K562 (cell line): ENCODE results near the gene RETSAT. TPM values are rescaled to one million over a fixed set of nuclear protein-coding genes. Genes with fewer than 3 reads are reported as not detected.
A peak's percentile ranks its signal among the peaks of the same experiment; 100 is the strongest.

Experiments
- ETV6 ChIP-seq, 3 experiments: fragments of 150-350 bp in 1 of 3; sonication (generic) in 1 of 3; formaldehyde crosslinking in 1 of 3; IDR thresholded peaks; 2 replicates each; pipeline versions ENCODE4 v1.6.1 to v1.8.0; 2014 to 2022; ENCODE audit warnings: borderline replicate concordance in 2 of 3, low read depth in 2 of 3, antibody characterized with exemption in 1 of 3, low read length in 1 of 3, mild to moderate bottlenecking in 1 of 3, missing genetic modification reagents in 1 of 3
- ID3 ChIP-seq, 2 experiments: fragments of 250-450 bp in 1 of 2; fragments of 450-650 bp in 1 of 2; sonication (Bioruptor Pico) in 1 of 2; IDR thresholded peaks; 2 replicates each; pipeline versions ENCODE4 v1.6.1 to v1.8.0; 2016 to 2021; ENCODE audit warnings: mild to moderate bottlenecking in 2 of 2, moderate library complexity in 2 of 2, missing compliant biosample characterization in 1 of 2, missing genetic modification characterization in 1 of 2
- JUND ChIP-seq, 2 experiments: IDR thresholded peaks; 2 replicates in 1 of 2; 3 replicates in 1 of 2; pipeline ENCODE4 v1.6.1; 2011; ENCODE audit warnings: borderline replicate concordance in 2 of 2, low read depth in 2 of 2, low read length in 2 of 2, improper control_type of control experiment in 1 of 2, missing biosample characterization in 1 of 2, missing genetic modification characterization in 1 of 2, missing genetic modification reagents in 1 of 2
- SMARCE1 ChIP-seq: fragments of 450-650 bp; IDR thresholded peaks from 2 replicates; pipeline ENCODE4 v1.7.1; 2016; ENCODE audit warnings: mild to moderate bottlenecking
- TAL1 ChIP-seq: fragments of 450-650 bp; IDR thresholded peaks from 2 replicates; pipeline ENCODE4 v1.6.1; 2016; ENCODE audit warnings: mild to moderate bottlenecking
- TCF3 ChIP-seq: sonication (generic); formaldehyde crosslinking; IDR thresholded peaks from 2 replicates; pipeline ENCODE4 v1.4.0; 2020; ENCODE audit warnings: mild to moderate bottlenecking, missing genetic modification reagents
- YY1 ChIP-seq, 3 experiments: IDR thresholded peaks; 2 replicates each; pipeline ENCODE4 v1.6.1; 2011; ENCODE audit warnings: low read length in 2 of 3, mild to moderate bottlenecking in 2 of 3, moderate library complexity in 2 of 3, borderline replicate concordance in 1 of 3, control low read depth in 1 of 3, low read depth in 1 of 3; ENCODE audit not compliant: insufficient read depth in 3 of 3, insufficient replicate concordance in 2 of 3, control insufficient read depth in 1 of 3, insufficient read length in 1 of 3; ENCODE audit errors: extremely low read depth in 1 of 3
- ZBTB7A ChIP-seq: IDR thresholded peaks from 2 replicates; pipeline ENCODE4 v1.6.1; 2011; ENCODE audit warnings: low read depth, mild to moderate bottlenecking, low read length, moderate library complexity, borderline replicate concordance; ENCODE audit not compliant: control insufficient read depth
- ZMIZ1 ChIP-seq, 2 experiments: fragments of 150-350 bp in 1 of 2; IDR thresholded peaks; 2 replicates each; pipeline ENCODE4 v1.6.1; 2012 to 2016; ENCODE audit warnings: low read depth in 2 of 2, low read length in 2 of 2, mild to moderate bottlenecking in 1 of 2, moderate library complexity in 1 of 2
- ZNF274 ChIP-seq: IDR thresholded peaks from 2 replicates; pipeline ENCODE4 v1.6.1; 2011; ENCODE audit warnings: low read depth, mild to moderate bottlenecking, low read length, moderate library complexity, borderline replicate concordance
- polyA plus RNA-seq, 8 experiments: library from polyadenylated mRNA; depleted of rRNA in 4 of 8; stranded (reverse) in 5 of 8; unstranded in 3 of 8; fragments of >200 nt; fragmentation: Nextera tagmentation in 2 of 8; fragmentation: Illumina TruSeq in 1 of 8; extraction: Ambion mirVana in 2 of 8; extraction: Trizol in 1 of 8; gene quantifications; 2 replicates each; pipeline versions ENCODE4 v1.2.1 to v1.2.3, GENCODE V29; 2011 to 2014; ENCODE audit warnings: inconsistent platforms in 1 of 8, missing spikeins in 1 of 8
- total RNA-seq, 7 experiments: library from RNA; depleted of rRNA in 6 of 7; stranded (reverse); fragments of >200 nt in 6 of 7; fragmentation: Illumina TruSeq in 2 of 7; extraction: Trizol in 2 of 7; gene quantifications; 2 replicates each; pipeline versions ENCODE4 v1.2.1 to v1.2.3, GENCODE V29; 2011 to 2021; ENCODE audit warnings: low replicate concordance in 1 of 7

RETSAT gene
- total and polyA plus RNA-seq, 9 of the 15 experiments (the other 6 are each of a cell fraction or from before 2014, with no cell fraction given) = 1.9 to 21.6 (median 16.5) TPM

GRCh38 chr2:85326406-85327159, 27.7 kb downstream of the RETSAT start (continued):
- peak; percentile 35; the same call in 1 of the 2 replicates for TF ChIP-seq ZBTB7A
- TF ChIP-seq TCF3 (CRISPR knock-in tag) = peak; percentile 81
- TF ChIP-seq SMARCE1 = 0 out of 2 replicates have a peak, but pooled peaks have one; percentile 20
- TF ChIP-seq ZNF274 = no peak
- peak; percentile 35 to 86 (median 66) for TF ChIP-seq YY1 (IDR thresholded peaks at IDR 0.05; ENCODE audit: borderline replicate concordance in 1 of 3, control insufficient read depth in 1 of 3, extremely low read depth in 1 of 3, insufficient read depth in 3 of 3, insufficient read length in 1 of 3, insufficient replicate concordance in 2 of 3, low read depth in 1 of 3, low read length in 2 of 3)
- no peak for TF ChIP-seq ID3 (CRISPR knock-in tag; IDR thresholded peaks at IDR 0.05)
- TF ChIP-seq ID3 (tag; IDR thresholded peaks at IDR 0.05) = peak; percentile 86
- TF ChIP-seq ETV6 (IDR thresholded peaks at IDR 0.05; ENCODE audit: borderline replicate concordance in 1 of 2, low read depth in 2 of 2, low read length in 1 of 2) = peak; percentile 15 to 24; a peak in 1 of 4 replicates
- no peak for TF ChIP-seq ETV6 (CRISPR knock-in tag; IDR thresholded peaks at IDR 0.05; ENCODE audit: borderline replicate concordance)
- TF ChIP-seq JUND (IDR thresholded peaks at IDR 0.05; ENCODE audit: borderline replicate concordance, low read depth, low read length) = 0 out of 2 replicates have a peak, but pooled peaks have one; percentile 2
- TF ChIP-seq JUND (tag; IDR thresholded peaks at IDR 0.05; ENCODE audit: borderline replicate concordance, low read depth, low read length) = peak; percentile 32; the same call in 2 of the 3 replicates
- peak; percentile 59 for TF ChIP-seq TAL1
- 0 out of 4 replicates have a peak, but pooled peaks of 1 of the 2 experiments have one; percentile 15 for TF ChIP-seq ZMIZ1 (IDR thresholded peaks at IDR 0.05; ENCODE audit: low read depth in 2 of 2, low read length in 2 of 2)
